ENCODE data around the gene GRK1.

Gene GRK1

DNA sequence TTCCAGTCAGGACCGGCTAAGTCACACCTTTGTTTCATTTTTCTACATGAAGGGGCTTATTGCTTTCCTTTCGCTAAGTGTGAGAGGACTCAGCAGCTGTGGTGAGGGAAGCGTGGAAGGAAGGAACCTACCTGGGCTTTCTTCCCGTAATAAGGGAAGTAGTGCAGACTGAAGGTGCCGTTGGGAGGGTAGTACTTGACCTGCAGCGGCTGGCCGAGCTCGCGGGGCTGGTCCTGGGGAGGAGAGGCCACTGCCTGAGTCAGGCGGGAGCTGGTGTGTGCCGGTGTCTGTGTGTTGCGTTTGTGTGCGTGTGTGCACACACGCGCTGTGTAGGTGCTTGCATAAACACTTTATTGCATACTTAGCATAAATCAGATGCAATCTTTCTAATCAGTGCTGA lies 16.7 kb upstream of the GRK1 start:
- DNase-seq (ENCODE audit: low spot score) = no peak

DNA sequence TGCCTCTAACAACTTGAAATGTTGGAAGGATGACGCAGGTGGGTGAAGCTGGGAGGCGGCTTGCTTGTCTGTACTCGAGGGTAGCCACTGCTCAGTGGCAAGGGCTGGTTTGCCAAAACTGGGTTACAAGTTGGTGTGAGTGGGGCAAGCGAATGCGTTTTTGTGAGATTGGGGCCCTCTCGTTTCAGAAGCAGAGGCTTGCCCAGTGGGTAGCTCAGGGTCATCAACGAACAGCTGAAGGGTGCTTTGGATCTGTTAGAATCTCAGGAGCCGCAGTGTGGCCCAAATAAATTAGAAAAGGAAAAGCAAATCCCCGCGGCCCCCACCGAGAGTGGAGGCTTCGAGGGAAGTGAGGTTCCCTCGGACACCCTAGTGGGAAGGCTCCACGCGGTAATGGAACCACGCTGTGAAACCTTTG lies 16.3 kb upstream of the GRK1 start:
- DNase-seq (ENCODE audit: low spot score) = no peak

DNA sequence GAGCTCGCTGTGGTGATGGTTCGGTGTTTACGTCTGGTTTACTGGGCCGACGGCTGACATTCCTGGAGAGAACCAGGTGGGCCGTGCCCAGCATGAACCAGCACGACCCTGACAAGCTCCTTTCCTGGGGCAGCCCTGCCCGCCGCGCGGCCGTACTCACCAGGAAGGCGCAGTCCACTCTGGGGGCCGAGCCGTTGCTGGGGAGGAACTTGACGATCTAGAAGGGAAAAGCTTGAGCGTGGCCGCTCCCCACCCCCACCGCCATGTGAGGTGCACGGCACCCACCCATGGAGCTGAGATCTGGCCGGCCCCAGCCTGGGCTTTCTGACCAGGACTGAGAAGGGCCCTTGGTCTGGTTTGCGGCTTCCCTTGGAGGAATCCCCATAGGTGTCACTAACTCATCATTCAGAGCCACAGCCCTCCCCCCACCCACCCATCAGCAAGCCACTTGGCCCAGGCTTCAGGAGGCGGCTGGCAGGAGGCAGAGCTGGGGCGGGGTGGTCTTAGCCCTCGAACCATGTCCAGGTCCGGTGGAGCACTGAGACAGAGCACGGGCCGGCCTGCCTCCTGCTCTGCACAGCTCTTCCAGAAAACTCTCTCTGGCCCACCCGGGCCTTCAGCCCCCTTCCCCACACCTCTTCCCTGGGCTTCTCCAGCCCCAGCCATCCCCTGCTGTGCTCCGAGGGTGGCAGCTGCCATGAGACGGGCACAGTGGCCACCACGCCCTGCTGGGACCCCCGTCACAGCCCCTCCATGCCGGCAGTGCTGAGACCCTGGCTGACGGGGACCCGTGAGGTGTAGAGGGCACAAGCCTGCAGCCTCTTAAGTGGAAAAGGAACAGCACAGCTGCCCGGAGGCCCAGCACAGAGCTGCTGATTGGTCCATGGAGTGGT lies 15.3 kb upstream of the GRK1 start:
- no peak for DNase-seq (ENCODE audit: low spot score)

DNA sequence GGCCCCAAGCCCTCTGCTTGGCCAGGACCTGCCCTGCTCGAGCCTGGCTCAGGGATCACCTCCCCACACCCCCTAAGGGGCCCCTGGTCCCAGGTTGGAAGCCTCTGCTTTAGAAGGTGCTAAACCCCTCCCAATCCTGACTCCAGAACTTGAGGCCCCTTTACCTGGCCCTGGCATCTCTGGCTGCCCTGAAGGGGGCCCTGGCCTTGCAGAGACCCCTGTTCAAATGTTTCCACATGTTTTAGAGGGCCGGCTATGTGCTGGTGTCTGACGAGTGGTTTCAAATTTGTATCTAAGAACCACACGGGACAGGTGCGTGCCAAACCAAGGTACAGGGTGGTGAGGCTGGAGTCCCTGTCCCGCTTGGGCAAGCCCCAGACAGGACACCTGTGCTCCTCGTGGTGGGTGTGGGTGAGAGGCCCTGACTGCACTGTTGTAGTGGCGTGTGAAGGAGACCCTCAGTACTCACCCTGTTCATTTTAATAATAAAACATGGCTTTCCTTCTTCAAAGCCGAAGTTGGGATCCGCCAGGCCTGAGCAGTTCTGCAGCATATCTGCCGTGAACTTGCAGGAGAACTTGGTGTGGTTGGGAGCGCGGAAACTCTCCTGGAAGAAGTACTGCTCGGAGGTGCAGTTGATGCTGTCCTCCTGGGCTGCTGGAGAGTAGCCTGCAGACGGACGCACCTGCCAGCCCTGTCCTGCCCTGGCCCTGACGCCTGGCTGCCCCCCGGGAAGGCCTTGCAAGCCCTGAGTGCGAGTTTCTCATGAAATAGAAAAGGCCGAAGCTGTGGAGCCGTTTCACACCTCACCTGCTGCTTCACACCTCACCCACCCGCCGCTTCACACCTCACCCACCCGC lies 14.4 kb upstream of the GRK1 start:
- no peak for DNase-seq (ENCODE audit: low spot score)

DNA sequence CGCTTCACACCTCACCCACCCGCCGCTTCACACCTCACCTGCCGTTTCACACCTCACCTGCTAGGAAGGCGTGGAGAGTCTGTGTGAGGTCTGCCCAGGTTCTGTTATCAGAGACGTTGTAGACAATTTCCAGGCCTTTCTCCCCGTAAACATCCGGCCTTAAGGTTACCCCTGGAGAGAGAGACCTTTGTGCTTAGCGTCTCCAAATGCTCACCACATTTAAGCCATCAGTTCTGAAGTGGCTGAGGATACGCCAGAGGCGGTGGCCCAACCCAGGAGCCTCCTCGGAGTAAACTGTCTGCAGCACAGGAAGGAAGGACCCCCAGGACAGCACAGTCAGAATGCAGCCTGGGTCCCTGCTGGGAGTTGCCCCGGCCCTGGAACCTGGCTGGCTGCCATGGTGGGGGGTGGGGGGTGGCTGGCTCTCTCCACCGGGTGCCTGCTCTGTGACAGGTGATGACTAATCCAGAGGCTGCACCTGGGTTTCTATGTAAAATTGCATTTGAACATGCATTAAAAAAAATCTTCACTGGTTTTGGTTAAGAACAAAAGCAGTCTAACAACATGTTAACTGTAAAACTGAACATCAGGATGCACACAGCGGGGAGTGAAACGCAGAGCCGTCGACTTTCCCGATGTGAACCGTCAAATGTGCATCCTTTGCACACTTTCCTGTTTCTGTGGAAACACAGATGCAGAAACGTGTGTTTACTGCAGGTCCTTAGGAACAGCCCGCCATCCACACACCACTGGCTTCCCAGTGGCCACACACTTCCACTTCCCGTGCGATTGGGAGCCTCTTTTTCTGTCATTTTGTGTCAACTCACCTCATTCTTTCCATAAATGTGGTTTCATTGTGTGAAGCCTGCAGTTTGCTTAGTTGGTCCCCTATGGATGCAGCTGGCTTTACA lies 13.5 kb upstream of the GRK1 start:
- DNase-seq (ENCODE audit: low spot score) = no peak

DNA sequence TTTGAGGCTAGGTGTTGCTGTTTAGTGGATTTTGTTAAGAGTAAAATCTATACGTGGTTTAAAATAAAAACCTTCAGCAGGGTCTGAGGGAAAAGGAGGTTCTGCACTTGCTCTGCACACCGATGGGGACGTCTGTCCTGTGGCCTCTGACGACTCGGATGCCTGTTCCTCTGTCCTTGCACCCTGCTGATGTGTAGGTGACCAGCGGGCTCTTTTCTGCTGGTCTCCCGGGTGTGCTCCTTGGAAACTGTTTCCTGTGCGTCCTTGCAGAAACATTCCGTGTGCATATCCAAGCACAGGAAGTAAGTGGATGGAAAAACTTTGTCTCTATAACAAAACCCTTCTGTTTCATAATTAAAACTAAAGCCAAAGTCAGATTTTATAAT lies 12.9 kb upstream of the GRK1 start:
- DNase-seq (ENCODE audit: low spot score) = no peak

DNA sequence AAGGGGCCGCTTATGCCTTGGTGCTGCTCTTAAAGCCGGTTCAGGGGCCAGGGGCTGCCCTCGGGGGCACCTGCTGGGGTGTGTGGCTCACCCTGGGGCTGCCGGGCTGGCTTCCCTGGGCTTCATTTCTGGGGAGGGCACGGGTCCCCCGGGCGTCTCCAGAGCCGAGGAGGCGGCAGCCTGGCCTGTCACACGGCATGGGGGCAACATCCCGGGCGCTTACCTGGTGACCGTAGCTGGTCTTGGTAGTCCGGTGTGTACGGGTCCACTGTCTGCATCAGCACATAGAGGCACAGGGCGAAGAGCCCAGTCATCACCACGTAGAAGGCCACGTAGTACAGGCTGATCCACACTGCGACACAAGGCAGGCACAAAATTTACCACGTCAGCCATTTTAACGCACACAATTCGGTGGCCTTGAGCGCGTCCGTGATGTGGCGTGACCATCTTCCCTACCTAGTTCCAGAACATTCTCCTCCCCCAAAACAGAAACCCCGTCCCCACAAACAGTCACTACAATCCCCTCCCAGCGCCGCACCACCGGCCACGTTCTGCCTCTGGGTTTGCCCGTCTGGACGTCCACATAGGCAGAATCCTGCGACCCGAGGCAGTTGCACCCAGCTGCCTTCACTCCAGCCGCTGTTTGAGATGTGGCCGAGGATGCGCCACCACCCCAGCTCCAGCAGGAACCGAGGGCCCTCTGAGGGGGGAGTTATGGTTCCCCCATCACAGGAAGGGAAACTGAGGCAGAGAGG lies 12.3 kb upstream of the GRK1 start:
- no peak for DNase-seq (ENCODE audit: low spot score)

DNA sequence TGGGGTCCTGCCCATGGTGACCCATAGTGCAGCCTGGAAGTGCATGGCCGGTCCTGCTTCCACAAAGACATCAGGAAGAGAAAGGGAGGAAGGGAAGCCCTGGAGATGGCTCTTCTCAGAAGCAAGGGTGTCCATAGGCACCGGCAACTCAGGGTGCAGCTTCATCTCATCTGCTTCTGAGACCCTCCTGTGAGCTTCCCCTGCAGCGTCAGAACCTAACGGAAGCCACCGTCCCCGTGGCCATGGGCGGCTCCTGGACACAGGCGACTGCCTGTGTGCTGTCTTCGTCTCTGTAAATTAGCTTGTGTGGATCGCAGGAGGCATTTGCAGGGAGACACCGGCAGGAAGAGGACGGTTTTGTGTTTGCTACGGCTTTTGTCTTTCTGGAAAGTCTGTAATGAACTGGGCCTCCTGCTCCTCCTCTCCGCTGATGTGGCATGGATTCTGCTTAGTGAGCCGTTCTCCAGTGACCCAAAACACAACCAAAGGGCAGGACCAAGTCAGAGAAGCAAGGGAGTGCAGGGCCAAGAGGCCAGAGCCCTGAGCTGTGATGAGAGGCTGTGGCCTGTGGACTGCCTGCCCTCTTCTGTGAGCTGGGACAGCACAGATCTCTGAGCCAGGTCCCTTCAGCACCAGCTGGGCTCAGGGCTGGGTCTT lies 11.5 kb upstream of the GRK1 start:
- DNase-seq (ENCODE audit: low spot score) = no peak

DNA sequence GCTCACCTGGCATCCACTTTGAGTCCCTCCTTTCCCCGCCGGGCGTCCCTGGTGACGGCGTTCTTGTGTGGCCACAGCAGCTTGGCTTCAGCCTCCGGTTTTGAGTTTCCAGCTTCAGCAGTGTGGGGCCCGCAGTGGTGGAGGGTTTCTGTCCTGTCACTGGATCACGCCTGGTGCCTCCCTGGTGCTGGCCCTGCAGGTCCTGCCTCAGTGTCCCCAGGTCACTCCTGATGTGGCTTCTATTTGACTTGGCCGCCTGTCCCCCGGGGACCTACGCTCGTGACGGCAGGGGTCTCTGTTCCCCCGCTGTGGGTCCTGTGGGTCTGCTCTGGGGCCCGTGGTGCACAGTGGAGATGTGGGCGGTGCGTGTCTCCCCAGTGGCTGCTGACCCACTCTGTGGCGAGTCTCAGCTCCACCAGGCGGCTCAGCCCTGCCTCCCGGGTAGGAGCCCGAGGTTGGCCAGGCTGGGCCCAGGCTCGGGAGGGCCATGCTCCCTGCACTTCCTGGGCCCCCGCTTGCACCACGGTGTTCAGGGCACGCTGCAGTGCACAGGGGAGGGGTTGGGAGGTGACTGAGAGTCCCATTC lies 10.9 kb upstream of the GRK1 start:
- no peak for DNase-seq (ENCODE audit: low spot score)

DNA sequence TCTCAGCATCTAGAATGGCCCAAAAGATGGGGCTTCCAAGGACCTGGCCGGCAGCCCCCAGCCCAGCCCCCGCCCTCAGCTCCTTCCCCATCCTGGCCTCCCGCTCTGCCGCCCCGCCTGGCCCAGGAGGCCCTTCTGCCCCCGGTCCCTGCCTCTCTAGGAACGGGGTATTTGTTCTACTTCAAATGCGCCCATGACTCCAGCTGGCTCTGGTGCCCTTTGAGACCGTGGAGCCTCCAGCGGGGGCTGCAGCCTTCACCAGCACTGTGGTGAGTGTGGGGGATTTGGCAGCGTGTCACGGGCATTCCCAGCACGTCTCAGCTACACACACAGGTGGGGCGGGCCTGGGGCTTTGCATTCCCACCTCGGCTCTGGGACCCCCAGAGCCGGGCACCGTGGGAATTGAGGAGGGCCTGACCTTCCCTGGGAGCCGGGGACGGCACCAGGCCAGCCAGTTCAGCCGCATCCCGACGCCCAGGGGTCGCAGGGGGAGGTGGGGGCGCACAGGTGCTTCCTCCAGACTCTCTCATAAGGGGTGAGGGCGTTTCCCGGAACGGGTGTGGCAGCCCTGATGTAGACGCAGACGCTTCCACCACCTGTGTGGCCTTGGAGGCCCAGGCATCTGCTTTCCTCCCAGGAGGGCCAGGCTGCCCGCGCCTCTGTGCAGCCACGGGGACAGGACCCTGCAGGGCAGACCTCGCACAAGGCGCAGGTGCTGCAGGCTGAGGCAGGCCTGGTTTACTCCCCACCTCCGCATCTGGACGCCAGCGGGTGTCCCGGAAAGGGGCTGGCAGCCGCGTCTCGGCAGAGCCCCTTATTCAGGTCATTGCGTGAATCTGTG lies 10.0 kb upstream of the GRK1 start:
- no peak for DNase-seq (ENCODE audit: low spot score)

DNA sequence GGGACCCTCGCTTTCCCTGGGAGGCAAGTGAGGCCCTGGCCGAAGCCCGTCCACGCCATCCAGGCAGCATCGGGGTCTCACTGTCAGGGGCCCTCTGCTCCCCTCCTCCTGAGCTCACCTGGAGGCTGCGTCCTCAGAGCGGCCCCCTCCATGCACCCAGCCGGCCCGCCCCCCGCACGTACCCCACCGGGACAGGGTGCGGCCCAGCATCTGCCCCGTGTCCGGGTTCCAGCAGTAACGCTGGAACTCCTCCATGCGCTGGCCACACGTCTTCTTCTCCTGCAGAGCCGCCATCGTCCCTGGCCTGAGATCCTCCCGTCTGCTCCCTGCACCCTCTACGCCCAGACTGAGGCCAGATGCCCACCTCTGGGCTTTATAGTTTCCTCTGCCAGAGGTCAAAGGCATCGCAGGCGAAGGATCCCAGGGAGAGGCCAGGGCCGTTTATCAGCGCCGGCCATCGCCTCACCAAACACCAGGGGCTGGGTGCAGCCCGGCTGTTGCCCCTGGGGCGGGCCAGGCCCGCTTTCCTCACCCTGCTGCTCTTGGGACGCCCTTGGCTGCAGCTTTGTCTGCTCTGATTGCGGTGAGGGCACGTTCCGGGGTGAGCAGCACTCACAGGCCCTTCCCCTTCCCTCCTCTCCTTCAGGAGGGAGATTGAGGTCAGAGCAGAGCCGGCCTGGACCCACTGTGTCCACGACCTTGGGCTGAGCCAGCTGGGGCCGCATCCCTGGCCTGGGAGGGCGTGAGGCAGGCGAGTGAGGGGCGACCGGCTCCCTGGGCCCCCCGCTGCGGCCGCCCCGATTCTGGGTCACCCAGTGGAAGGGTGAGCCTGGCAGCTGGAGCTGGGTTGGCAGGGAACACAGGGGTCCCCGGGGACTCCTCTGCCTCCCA lies 8.9 kb upstream of the GRK1 start, which contains the start of gene ATP4B:
Gene ATP4B (minus strand): TSS at position 348 of the 891 bp plus-strand sequence. CDS start 54 bp downstream, at position 294.
- DNase-seq (ENCODE audit: low spot score) = no peak

DNA sequence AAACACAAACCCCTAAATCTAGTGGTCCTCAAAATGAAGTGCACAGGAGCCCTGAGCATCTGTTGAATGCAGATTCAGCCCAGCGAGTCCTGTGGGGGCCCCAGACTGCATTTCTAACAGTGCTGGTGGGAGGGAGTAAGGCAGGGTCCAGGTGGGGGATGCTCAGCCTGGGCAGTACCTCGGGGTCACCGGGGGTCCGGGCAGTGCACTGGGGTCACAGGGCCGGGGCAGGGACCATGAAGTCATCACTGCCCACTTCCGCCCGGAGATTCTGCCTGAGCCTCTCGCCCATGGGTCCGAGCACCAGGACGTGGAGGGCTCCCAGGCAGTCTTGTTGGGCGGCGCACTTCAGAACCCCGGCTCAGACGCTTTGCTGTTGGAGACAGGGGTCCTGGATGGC lies 8.2 kb upstream of the GRK1 start:
- no peak for DNase-seq (ENCODE audit: low spot score)

DNA sequence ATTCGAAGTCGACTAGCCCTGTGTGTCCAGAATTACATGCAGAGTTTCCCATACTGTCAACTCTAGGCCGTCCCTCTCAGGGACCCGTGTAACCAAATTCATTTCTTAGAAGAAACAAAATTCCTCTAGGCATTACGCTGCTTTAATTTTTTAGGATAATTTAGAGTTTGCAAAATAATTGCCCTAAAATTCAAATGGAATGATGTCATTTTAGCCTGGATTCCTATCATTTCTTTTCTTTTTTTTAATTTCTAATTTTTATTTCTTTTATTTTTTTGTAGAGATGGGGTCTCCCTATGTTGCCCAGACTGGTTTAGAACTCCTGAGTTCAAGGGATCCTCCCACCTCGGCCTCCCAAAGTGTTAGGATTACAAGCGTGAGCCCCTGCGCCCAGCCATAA lies 7.7 kb upstream of the GRK1 start:
- no peak for DNase-seq (ENCODE audit: low spot score)

DNA sequence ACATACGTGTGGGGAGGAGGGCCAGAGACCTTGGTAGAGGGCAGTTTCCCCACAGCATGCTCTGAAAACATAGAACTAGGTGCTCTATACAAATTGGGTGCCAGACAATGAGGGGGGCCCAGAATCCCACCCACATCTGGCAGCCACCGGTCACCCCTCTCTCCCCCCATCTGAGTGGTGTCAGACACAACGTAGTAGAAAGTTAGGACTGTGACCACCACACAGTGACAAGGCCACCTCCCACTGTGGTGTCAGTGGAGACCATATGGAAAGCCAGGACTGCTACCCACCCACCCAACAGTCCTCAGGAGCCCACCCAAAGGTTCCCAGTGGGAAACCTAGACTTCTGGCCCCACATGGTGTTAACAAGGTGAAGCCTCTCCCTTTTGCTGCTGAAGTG lies 7.0 kb upstream of the GRK1 start:
- DNase-seq (ENCODE audit: low spot score) = no peak

DNA sequence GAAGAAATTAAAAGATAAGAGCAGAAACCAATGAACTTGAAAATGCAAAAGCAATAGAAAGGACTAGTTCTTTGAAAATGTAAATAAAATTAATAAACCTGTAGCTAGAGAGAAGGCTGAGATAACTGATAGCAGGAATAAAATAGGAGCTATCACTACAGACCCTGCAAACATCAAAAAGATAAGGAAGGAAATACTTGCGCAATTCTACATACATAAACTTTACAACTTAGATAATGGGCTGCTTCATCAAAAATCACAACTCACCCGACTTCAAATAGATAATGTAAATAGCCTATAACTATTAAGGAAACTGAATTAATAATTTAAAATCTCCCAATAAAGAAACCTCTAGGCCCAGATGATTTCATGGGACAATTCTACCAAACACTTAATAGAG lies 5.5 kb upstream of the GRK1 start:
- no peak for DNase-seq (ENCODE audit: low spot score)

DNA sequence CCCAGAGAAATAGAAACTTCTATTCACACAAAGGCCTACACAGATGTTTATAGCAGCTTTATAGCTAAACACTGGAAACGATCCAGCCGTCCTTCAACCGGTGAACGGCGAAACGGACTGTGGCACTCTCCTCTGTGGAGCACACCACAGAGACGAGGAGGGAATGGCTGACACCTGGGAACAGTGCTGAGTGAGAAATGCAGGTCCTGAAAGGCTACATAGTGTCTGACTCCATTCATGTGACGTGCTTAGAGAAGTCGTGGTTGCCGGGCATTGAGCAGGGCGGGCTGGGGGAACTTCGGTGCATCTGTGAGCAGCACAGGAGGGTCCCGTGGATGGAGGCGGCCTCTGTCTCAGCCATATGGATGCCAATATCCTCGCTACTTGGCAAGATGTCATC lies 3.1 kb upstream of the GRK1 start:
- DNase-seq (ENCODE audit: low spot score) = no peak

DNA sequence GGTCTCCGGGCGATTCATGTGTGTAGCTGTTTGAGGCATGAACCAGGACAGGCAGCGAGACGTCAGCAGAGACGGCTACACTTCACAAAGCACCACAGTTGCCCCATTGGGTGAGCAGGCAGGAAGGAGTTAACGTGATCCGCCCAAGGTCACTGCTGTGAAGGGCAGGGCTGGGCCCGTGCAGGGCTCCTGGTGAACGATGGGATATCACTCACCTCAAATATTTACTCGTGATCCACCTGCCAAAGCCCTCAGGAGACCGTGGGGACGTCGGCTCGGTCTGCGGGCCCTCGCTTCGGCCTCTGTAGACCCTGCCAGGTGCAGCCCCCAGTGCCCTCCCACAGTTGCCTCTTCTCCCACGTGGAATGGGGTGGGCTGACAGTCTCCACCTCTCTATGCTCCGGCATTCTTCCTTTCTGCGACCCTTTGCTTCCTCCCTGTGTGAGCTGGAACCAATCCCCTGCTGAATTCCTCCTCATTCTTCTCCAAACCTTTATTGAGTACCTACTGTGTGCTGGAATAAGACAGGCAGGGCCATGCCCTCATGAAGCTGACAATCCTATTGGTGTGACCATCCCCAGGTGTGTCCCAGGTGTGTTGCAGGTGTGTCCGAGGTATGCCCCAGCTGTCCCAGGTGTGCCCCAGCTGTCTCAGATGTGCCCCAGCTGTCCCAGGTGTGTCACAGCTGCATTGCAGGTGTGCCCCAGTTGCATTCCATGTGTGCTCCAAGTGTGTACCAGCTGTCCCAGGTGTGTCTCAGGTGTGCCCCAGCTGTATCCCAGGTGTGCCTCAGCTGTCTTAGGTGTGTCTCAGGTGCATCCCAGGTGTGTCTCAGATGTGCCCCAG lies 2.0 kb upstream of the GRK1 start:
- DNase-seq (ENCODE audit: low spot score) = no peak
